ENCODE measurements around the gene DHRS1.

GRCh38 chr14:24308342-24309124 is 9.0 kb upstream of the DHRS1 start:
- TF ChIP-seq, protein P1, sequence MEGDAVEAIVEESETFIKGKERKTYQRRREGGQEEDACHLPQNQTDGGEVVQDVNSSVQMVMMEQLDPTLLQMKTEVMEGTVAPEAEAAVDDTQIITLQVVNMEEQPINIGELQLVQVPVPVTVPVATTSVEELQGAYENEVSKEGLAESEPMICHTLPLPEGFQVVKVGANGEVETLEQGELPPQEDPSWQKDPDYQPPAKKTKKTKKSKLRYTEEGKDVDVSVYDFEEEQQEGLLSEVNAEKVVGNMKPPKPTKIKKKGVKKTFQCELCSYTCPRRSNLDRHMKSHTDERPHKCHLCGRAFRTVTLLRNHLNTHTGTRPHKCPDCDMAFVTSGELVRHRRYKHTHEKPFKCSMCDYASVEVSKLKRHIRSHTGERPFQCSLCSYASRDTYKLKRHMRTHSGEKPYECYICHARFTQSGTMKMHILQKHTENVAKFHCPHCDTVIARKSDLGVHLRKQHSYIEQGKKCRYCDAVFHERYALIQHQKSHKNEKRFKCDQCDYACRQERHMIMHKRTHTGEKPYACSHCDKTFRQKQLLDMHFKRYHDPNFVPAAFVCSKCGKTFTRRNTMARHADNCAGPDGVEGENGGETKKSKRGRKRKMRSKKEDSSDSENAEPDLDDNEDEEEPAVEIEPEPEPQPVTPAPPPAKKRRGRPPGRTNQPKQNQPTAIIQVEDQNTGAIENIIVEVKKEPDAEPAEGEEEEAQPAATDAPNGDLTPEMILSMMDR (conservative IDR thresholded peaks at IDR 0.05; ENCODE audit: low read depth in 2 of 2), result no peak
- TF ChIP-seq POLR2AphosphoS5 (IDR thresholded peaks at IDR 0.05; ENCODE audit: low read depth), result no peak
- TF ChIP-seq NANOG (IDR thresholded peaks at IDR 0.05; ENCODE audit: borderline replicate concordance), result no peak
- TF ChIP-seq, protein P2, sequence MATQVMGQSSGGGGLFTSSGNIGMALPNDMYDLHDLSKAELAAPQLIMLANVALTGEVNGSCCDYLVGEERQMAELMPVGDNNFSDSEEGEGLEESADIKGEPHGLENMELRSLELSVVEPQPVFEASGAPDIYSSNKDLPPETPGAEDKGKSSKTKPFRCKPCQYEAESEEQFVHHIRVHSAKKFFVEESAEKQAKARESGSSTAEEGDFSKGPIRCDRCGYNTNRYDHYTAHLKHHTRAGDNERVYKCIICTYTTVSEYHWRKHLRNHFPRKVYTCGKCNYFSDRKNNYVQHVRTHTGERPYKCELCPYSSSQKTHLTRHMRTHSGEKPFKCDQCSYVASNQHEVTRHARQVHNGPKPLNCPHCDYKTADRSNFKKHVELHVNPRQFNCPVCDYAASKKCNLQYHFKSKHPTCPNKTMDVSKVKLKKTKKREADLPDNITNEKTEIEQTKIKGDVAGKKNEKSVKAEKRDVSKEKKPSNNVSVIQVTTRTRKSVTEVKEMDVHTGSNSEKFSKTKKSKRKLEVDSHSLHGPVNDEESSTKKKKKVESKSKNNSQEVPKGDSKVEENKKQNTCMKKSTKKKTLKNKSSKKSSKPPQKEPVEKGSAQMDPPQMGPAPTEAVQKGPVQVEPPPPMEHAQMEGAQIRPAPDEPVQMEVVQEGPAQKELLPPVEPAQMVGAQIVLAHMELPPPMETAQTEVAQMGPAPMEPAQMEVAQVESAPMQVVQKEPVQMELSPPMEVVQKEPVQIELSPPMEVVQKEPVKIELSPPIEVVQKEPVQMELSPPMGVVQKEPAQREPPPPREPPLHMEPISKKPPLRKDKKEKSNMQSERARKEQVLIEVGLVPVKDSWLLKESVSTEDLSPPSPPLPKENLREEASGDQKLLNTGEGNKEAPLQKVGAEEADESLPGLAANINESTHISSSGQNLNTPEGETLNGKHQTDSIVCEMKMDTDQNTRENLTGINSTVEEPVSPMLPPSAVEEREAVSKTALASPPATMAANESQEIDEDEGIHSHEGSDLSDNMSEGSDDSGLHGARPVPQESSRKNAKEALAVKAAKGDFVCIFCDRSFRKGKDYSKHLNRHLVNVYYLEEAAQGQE (IDR thresholded peaks at IDR 0.05; ENCODE audit: unreplicated experiment), result no peak
- no peak for TF ChIP-seq EZH2 (IDR thresholded peaks at IDR 0.05; ENCODE audit: low read depth, unreplicated experiment)
- no peak for TF ChIP-seq EZH2phosphoT487 (IDR thresholded peaks at IDR 0.05; ENCODE audit: unreplicated experiment)
- TF ChIP-seq JUNB (IDR thresholded peaks at IDR 0.05; ENCODE audit: unreplicated experiment), result no peak
- TF ChIP-seq ETS1 (IDR thresholded peaks at IDR 0.05), result no peak
- TF ChIP-seq CREB1 (CRISPR knock-in tag; IDR thresholded peaks at IDR 0.05; ENCODE audit: low read depth), result no peak
- TF ChIP-seq STAT1 (IDR thresholded peaks at IDR 0.05; ENCODE audit: unreplicated experiment), result no peak
- no peak for TF ChIP-seq ZNF114 (CRISPR knock-in tag; IDR thresholded peaks at IDR 0.05)

Measured in GM23338 (cell line).